Ovary (tissue), 10 donors: ENCODE results near the gene RASA4B. TPM values are rescaled to one million over a fixed set of nuclear protein-coding genes. Genes with fewer than 3 reads are reported as not detected.
"Not testable (repeated sequence)": the region's sequence is repeated elsewhere in the genome, so short reads cannot be mapped to it uniquely, and the experiment has no call there.

Experiments
- DNase-seq, 5 donors: peaks; one replicate each; pipeline ENCODE4 v3.0.0-alpha.2; 2019 to 2020
- H3K27ac ChIP-seq, 2 donors: fragments of 200-600 bp; one replicate each; pipeline versions ENCODE4 v1.5.1 to v1.8.0; 2019 to 2022
- H3K27me3 ChIP-seq: fragments of 200-600 bp; one replicate; pipeline ENCODE4 v1.8.0; 2022
- H3K36me3 ChIP-seq: fragments of 200-600 bp; sonication (generic); one replicate; pipeline ENCODE4 v1.5.1; 2019
- H3K4me1 ChIP-seq: one replicate; pipeline ENCODE4 v1.8.1; 2013; ENCODE audit warnings: mild to moderate bottlenecking, moderate library complexity; ENCODE audit not compliant: insufficient read depth
- H3K4me3 ChIP-seq: fragments of 200-600 bp; sonication (generic); one replicate; pipeline ENCODE4 v1.5.1; 2017
- H3K9me3 ChIP-seq, 2 donors: fragments of 200-600 bp in 1 of 2; sonication (generic) in 1 of 2; one replicate each; pipeline versions ENCODE4 v1.5.1 to v1.8.1; 2013 to 2019; ENCODE audit warnings: mild to moderate bottlenecking in 1 of 2, moderate library complexity in 1 of 2
- WGBS, 3 donors: extraction: QIAGEN DNeasy Blood & Tissue Kit in 1 of 3; methylation state at CpG; one replicate each; pipeline versions ENCODE4 v1.1.5 to v1.1.7; 2013 to 2017; 5-methylcytosine and 5-hydroxymethylcytosine counted together
- intact Hi-C, 4 donors: fragments of 100-400 bp; cut with DNase I; formaldehyde crosslinking; loops; one replicate each; pipeline versions ENCODE4 v1.11.0 to v1.15.1; 2022 to 2023
- long read RNA-seq, 3 donors: library from polyadenylated mRNA in 2 of 3; unstranded in 2 of 3; transcript quantifications; one replicate each; pipeline ENCODE4 v2.0.0 and lab custom pipeline, GENCODE V29; 2021 to 2026
- polyA plus RNA-seq, 2 donors: library from polyadenylated mRNA; stranded (reverse); fragments of 200-250 nt in 1 of 2; fragments of 350-450 nt in 1 of 2; fragmentation: Illumina TruSeq in 1 of 2; extraction: RNeasy Lipid Tissue Mini Kit (QIAGEN cat#74804) in 1 of 2; gene quantifications; one replicate each; pipeline ENCODE4 v1.2.3, GENCODE V29; 2013 to 2014
- total RNA-seq, 7 donors: library from RNA; depleted of rRNA in 2 of 7; stranded (reverse); fragments of >200 nt in 2 of 7; fragmentation: NEBNext Ultra II Directional in 3 of 7; extraction: Animal tissue kit (Norgen Biotek cat#: 25700) in 3 of 7; gene quantifications; one replicate each; pipeline versions ENCODE4 v1.1.0 to v1.2.4, GENCODE V29; 2016 to 2023
- donor health status: DM: no; HTN: no; CAD: no; lungs with moderate emphysema.
- donor health status: DM: no; HTN: no; CAD: no.
- donor health status: Bipolar disorder and iron deficiency.
- donor health status: DM: yes; HTN: yes; CAD: no.
- donor health status: DM: no; HTN: no; CAD: no.
- donor health status: DM: yes; HTN: yes; CAD: no.

Gene RASA4B
- total RNA-seq (10 to 100 TPM in 4 of 7 donors, 1 to 10 TPM in 3; 5.3 to 36.2 (median 12.6) TPM), polyA plus RNA-seq (10 to 100 TPM in 1 of 2 donors, 1 to 10 TPM in 1; 2.1 to 21.1 TPM)
- long read RNA-seq, donor 1, partial matches to known transcripts, result 0 of 4 reads
- long read RNA-seq, donor 1, other reads (novel, unspliced or antisense), result 3 of 4 reads
- long read RNA-seq, donor 2, result 0 reads
- long read RNA-seq, donor 3, partial matches to known transcripts, result 1 of 8 reads
- long read RNA-seq, donor 3, other reads (novel, unspliced or antisense), result 5 of 8 reads

GRCh38 chr7:102517550-102518147 lies at the start of gene RASA4B:
TSS of gene RASA4B (minus strand) at chr7:102517777. CDS start at chr7:102517710, 67 bp downstream.
- H3K9me3 ChIP-seq, H3K4me3 ChIP-seq, H3K27ac ChIP-seq, H3K36me3 ChIP-seq, intact Hi-C loops, H3K27me3 ChIP-seq, H3K4me1 ChIP-seq: not testable (repeated sequence)
- 4% methylated on average over 22 of the region's 61 CpGs; no CpG with 5 or more reads in 2 of the 3 donors for WGBS, 3 donors
- DNase-seq, result peak in 3 of 5 donors; percentile 20 to 74 (median 48)

- H3K4me3 ChIP-seq, H3K9me3 ChIP-seq, DNase-seq, H3K36me3 ChIP-seq, H3K4me1 ChIP-seq, H3K27ac ChIP-seq, intact Hi-C loops, H3K27me3 ChIP-seq: not testable (repeated sequence)
- WGBS, 3 donors, result no CpG with 5 or more reads among the region's 6 CpGs
These were observed 33.3 kb upstream of the RASA4B start, which contains the start of gene SPDYE2 for GRCh38 chr7:102550808-102551422. TSS of gene SPDYE2 (plus strand) at chr7:102551226. CDS start at chr7:102553256, 2,030 bp downstream.

DNA sequence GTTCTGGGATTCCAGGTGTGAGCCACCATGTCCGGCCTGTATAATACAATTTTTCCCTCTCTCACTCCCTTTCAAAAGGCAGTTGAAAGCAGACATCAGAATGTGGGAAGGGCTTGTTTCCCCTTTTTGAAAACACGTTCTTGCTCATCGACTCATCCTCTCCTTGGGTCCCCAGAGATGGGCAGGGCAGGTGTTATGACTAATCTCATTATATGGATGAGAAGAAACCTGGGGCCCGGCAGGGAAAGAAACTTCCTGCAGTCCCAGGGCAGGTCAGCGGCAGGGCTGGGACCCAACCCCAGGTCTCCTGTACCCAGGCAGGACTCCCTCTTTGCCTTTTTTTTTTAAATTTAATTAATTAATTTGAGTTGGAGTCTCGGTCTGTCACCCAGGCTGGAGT lies 28.8 kb upstream of the RASA4B start:
- H3K36me3 ChIP-seq, H3K27ac ChIP-seq, H3K9me3 ChIP-seq, H3K27me3 ChIP-seq, H3K4me1 ChIP-seq, H3K4me3 ChIP-seq, intact Hi-C loops, DNase-seq: not testable (repeated sequence)
- 93% methylated on average over 1 of the region's 6 CpGs; no CpG with 5 or more reads in 2 of the 3 donors for WGBS, 3 donors

DNA sequence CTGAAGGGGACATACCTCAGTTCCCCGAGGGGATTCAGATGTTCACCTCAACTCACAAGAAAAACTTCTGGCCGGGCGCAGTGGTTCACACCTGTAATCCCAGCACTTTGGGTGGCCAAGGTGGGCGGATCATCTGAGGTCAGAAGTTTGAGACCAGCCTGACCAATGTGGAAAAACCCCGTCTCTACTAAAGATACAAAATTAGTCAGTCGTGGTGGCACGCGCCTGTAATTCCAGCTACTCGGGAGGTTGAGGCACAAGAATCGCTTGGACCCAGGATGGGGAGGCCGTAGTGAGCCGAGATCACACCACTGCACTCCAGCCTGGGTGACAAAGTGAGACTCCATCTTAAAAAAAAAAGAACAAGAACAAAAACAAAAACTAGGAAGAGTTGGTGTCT lies 27.7 kb upstream of the RASA4B start:
- not testable (repeated sequence) for DNase-seq, H3K36me3 ChIP-seq, H3K9me3 ChIP-seq

GRCh38 chr7:102544372-102544771 lies 26.8 kb upstream of the RASA4B start:
- DNase-seq, H3K9me3 ChIP-seq, H3K36me3 ChIP-seq, H3K27me3 ChIP-seq, H3K4me3 ChIP-seq, H3K27ac ChIP-seq, H3K4me1 ChIP-seq, intact Hi-C loops: not testable (repeated sequence)
- no CpG with 5 or more reads among the region's 1 CpG for WGBS, 3 donors

More for the DNA sequence above, 27.7 kb upstream of the RASA4B start:
- intact Hi-C loops, H3K4me3 ChIP-seq, H3K27me3 ChIP-seq, H3K27ac ChIP-seq, H3K4me1 ChIP-seq: not testable (repeated sequence)
- 95 to 97% methylated on average over 7 to 9 of the region's 12 CpGs; no CpG with 5 or more reads in 1 of the 3 donors for WGBS, 3 donors

DNA sequence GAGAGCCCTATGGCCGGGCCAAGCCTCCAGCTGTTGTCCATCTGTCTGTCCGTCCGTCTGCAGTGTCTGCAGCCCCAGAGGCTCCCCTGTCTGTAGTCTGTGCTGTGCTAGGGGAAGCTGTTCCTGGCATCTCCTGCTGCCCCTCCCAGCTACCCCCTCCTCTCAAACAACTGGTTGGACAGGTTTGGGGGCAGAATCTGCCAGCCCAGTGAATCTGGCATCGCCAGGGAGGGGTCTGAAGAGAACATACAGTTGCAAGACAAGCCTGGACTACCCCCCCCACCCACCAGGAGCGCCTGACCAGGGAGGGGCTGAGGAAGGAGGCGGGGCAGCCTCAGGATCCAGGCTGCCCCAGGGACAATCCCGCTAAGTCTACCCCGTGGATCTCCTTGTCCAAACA lies 26.0 kb upstream of the RASA4B start, which contains the start of gene UPK3BL2:
UPK3BL2 (minus strand) TSS at position 101 of the 400 bp plus-strand sequence; CDS start at position 41, 60 bp downstream.
- DNase-seq, H3K36me3 ChIP-seq, H3K27me3 ChIP-seq, H3K9me3 ChIP-seq, H3K27ac ChIP-seq, intact Hi-C loops, H3K4me3 ChIP-seq, H3K4me1 ChIP-seq: not testable (repeated sequence)
- no CpG with 5 or more reads among the region's 8 CpGs for WGBS, 3 donors

- H3K4me1 ChIP-seq, DNase-seq, H3K9me3 ChIP-seq, H3K4me3 ChIP-seq, H3K27me3 ChIP-seq, H3K27ac ChIP-seq, intact Hi-C loops, H3K36me3 ChIP-seq: not testable (repeated sequence)
- WGBS, 3 donors, result 77 to 96% (median 95%) methylated on average over 3 to 7 of the region's 11 CpGs
These were observed 25.2 kb upstream of the RASA4B start for GRCh38 chr7:102542771-102543170.

GRCh38 chr7:102542083-102542482 lies 24.5 kb upstream of the RASA4B start:
- H3K27me3 ChIP-seq, H3K4me1 ChIP-seq, H3K4me3 ChIP-seq, H3K27ac ChIP-seq, H3K9me3 ChIP-seq, H3K36me3 ChIP-seq, intact Hi-C loops, DNase-seq: not testable (repeated sequence)
- 96% methylated on average over 4 of the region's 8 CpGs; no CpG with 5 or more reads in 2 of the 3 donors for WGBS, 3 donors

- DNase-seq, intact Hi-C loops: not testable (repeated sequence)
- WGBS, 3 donors, result 88 to 100% methylated on average over 2 to 4 of the region's 6 CpGs; no CpG with 5 or more reads in 1 of the 3 donors
These were observed 23.0 kb upstream of the RASA4B start for GRCh38 chr7:102540604-102541003.

GRCh38 chr7:102535062-102535615 lies 17.6 kb upstream of the RASA4B start:
- H3K4me1 ChIP-seq, H3K9me3 ChIP-seq, H3K36me3 ChIP-seq, H3K27me3 ChIP-seq, DNase-seq, intact Hi-C loops, H3K27ac ChIP-seq, H3K4me3 ChIP-seq: not testable (repeated sequence)
- 85 to 89% (median 86%) methylated on average over 3 to 4 of the region's 8 CpGs for WGBS, 3 donors

More at GRCh38 chr7:102540604-102541003, 23.0 kb upstream of the RASA4B start:
- H3K36me3 ChIP-seq, H3K4me3 ChIP-seq, H3K27ac ChIP-seq, H3K4me1 ChIP-seq, H3K27me3 ChIP-seq, H3K9me3 ChIP-seq: not testable (repeated sequence)

GRCh38 chr7:102532127-102532526 lies 14.6 kb upstream of the RASA4B start:
- WGBS, 3 donors, result 81 to 100% (median 95%) methylated on average over 2 of the region's 2 CpGs
- H3K4me3 ChIP-seq, intact Hi-C loops, H3K4me1 ChIP-seq, H3K27me3 ChIP-seq, H3K36me3 ChIP-seq, H3K9me3 ChIP-seq, H3K27ac ChIP-seq, DNase-seq: not testable (repeated sequence)
